ENCODE measurements around the gene TAGLN3.

TAGLN3 gene

DNA sequence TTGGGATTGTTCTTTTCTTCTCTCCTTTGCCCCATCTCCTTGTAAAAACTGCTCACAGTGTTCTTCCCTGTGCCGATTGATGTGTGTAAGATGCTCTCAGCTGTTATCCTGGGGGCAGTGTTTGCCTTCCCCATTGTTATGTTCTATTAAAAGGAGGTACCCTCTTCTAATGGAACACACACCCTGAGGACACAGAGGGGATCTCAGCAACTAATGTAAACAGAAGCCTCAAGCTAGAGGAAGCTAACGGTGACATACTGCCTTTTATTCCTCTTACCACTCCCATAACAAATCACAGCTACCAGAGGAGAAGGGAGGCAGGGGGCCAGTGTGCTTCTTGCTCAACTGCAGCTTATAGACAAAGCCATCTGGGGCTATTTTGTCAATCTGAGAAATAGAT, 2.2 kb downstream of the TAGLN3 start:
- TF ChIP-seq, protein P1, sequence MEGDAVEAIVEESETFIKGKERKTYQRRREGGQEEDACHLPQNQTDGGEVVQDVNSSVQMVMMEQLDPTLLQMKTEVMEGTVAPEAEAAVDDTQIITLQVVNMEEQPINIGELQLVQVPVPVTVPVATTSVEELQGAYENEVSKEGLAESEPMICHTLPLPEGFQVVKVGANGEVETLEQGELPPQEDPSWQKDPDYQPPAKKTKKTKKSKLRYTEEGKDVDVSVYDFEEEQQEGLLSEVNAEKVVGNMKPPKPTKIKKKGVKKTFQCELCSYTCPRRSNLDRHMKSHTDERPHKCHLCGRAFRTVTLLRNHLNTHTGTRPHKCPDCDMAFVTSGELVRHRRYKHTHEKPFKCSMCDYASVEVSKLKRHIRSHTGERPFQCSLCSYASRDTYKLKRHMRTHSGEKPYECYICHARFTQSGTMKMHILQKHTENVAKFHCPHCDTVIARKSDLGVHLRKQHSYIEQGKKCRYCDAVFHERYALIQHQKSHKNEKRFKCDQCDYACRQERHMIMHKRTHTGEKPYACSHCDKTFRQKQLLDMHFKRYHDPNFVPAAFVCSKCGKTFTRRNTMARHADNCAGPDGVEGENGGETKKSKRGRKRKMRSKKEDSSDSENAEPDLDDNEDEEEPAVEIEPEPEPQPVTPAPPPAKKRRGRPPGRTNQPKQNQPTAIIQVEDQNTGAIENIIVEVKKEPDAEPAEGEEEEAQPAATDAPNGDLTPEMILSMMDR (IDR thresholded peaks at IDR 0.05; ENCODE audit: low read length, missing control alignments) = no peak
- H3K4me3 ChIP-seq (replicated peaks; ENCODE audit: low read depth, low read length) = no peak overlapping the region
- DNase-seq (ENCODE audit: low read depth) = no peak

DNA sequence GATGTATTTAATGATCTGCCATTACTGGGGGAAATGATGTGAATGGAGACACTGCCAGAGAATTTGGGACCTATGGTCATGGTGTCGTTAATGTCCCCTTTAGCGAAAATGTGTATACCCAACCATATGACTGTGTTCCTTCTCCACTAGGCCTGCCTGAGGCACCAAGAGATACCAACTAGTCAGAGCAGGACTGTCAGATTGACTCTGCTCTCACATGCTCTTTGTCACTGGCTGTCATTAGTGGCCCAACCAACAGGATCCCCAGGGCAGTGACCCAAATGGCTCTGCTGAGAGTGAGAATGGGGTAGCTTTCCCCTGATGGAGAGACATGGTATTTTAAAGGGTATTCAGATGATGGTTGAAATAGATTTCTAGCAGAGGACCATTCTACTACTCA, 2.8 kb downstream of the TAGLN3 start:
- DNase-seq (ENCODE audit: low read depth) = no peak
- TF ChIP-seq, protein P1 (IDR thresholded peaks at IDR 0.05; ENCODE audit: low read length, missing control alignments) = no peak
- H3K4me3 ChIP-seq (replicated peaks; ENCODE audit: low read depth, low read length) = no peak overlapping the region

DNA sequence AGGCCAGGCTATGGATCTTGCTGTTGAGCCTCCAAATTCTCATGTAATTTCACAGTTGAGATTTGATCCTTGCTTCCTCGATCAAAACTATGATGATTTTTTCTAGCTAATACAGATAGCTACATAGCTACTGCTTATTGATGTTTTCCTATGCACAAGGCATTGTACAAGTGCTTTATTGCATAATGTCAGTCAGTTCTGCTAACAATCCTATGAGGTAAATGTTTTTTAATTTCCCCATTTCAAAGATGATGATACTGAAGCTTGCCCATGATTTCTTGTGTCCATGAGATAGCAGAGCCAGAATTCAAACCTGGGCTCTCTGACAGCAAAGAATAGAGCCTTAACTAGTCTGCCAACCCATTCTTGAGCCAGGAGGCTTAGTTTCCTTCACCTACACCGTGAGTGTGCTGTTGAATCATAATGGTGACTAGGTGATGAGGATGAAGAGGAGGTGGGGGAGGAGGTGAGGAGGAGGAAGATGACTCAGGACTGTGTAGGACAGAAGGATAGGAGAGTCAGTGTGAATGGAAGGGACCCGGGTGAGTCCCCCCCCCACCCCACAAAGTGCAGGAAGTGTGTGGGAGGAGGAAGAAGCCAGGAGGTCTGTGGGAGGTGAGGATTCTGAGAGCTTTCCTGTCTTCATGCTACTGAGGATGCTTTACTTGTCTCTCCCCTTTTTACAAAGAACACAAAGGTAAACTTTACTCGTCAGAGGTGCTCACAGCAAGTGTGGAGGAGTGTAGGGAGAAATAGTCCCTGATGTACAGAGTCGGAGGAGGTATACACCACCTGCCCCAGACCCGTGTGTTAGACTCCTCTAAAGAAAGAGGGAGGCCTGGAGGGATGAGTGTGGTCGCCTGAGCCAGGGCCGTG, 3.6 kb downstream of the TAGLN3 start:
- DNase-seq (ENCODE audit: low read depth) = no peak
- TF ChIP-seq, protein P1 (IDR thresholded peaks at IDR 0.05; ENCODE audit: low read length, missing control alignments) = no peak
- H3K4me3 ChIP-seq (replicated peaks; ENCODE audit: low read depth, low read length) = no peak overlapping the region

DNA sequence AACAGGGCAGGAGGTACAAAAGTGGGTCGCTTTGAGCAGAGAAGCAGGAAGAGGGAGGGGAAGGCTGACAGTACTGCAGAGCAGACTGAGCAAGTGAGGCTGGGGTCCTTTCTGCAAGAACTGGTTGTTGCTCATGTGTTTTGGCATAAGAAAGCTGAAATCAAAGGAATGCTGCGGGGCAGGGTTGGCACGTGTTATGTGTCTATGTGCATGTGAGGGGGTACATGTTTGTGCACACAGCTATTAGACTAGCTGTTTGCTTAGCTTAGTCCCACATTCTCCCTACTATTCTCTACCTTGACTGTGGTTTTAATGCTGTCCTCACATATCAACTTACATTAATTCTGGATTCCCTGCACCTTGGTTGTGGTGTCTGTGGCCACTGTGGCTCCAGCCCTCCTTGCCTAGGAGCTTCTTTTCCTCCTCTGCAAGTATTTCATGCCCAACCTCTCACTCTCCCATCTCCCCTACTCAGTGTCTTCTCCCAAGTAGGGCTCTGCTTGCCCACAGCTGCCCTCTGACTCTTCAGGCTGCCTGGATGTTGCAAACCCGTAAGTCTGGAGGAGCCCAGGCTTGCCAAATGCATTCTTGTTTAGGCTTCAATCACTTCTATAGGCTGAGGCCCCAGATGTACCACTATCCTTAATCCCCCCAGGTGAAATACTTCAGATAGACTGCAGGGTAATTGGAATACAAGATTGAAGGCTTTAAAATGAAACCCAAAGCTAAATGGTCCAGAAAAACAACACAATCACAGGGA, 4.8 kb downstream of the TAGLN3 start:
- TF ChIP-seq, protein P1 (IDR thresholded peaks at IDR 0.05; ENCODE audit: low read length, missing control alignments) = no peak
- no peak for DNase-seq (ENCODE audit: low read depth)
- H3K4me3 ChIP-seq (replicated peaks; ENCODE audit: low read depth, low read length) = no peak overlapping the region

DNA sequence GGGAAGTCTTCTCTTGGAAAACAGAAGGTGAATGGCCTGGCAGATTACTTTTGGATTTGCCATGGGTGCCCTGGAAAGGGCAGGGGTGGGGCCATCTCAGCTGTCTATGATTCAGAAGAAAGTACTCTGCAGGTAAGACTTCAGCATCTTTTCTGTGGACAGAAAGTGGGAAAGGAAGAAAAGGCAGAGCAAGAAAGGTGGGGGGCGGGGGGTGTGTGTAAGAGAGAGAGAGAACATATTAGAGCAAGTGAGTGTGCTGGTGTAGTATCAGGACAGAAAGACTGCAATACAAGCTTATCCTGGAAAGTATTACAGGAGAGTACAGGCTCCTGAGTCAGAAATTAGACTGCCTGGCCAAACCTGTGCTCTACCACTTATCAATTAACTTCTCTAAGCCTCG, 5.5 kb downstream of the TAGLN3 start:
- TF ChIP-seq, protein P1 (IDR thresholded peaks at IDR 0.05; ENCODE audit: low read length, missing control alignments) = no peak
- H3K4me3 ChIP-seq (replicated peaks; ENCODE audit: low read depth, low read length) = no peak overlapping the region
- no peak for DNase-seq (ENCODE audit: low read depth)

DNA sequence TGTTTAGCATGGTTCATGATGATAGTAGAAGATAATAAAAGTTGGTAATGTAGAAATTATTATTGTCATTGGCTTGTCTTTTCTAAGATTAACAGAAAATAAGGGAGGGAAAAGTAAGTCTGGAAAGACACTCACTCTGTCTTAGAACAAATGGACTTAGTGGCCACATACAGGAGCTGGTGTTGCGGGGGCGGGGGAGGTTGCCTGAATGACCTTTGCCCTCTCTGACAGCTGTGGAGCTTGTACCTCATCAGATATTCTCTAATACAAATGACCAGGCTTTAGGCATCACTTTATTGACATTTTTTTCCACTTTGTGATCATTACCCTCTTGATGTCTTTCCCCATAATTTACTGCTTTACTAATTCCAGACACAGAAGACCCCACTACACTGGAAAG, 5.9 kb downstream of the TAGLN3 start:
- TF ChIP-seq, protein P1 (IDR thresholded peaks at IDR 0.05; ENCODE audit: low read length, missing control alignments) = no peak
- no peak for DNase-seq (ENCODE audit: low read depth)
- H3K4me3 ChIP-seq (replicated peaks; ENCODE audit: low read depth, low read length) = no peak overlapping the region

All from fibroblast of pulmonary artery (primary cell).